ENCODE measurements around the gene GAPVD1.
A peak's percentile ranks its signal among the peaks of the same experiment; 100 is the strongest.
"Not testable (repeated sequence)": the region's sequence is repeated elsewhere in the genome, so short reads cannot be mapped to it uniquely, and the experiment has no call there.

GAPVD1 gene

GRCh38 chr9:125272697-125273096 lies 11.1 kb downstream of the GAPVD1 start:
- H3K27ac Mint-ChIP-seq: no peak overlapping the region
- H3K4me1 Mint-ChIP-seq: peaks cover 51% of the 10 kb centered on the region
- H3K4me3 Mint-ChIP-seq: peak overlapping the region; percentile 36
- no peaks in the 10 kb centered on the region for H3K27me3 Mint-ChIP-seq
- no peaks in the 10 kb centered on the region for H3K9me3 Mint-ChIP-seq
- H3K36me3 Mint-ChIP-seq: peaks cover 12% of the 10 kb centered on the region

GRCh38 chr9:125276771-125277170 lies 15.1 kb downstream of the GAPVD1 start:
- Mint-ChIP-seq H3K4me1 (peaks cover 27% of the 10 kb centered on the region), H3K9me3 (no peaks in the 10 kb centered on the region), H3K36me3 (peaks cover 5% of the 10 kb centered on the region), H3K4me3 (no peak overlapping the region), H3K27me3 (no peaks in the 10 kb centered on the region), H3K27ac (no peak overlapping the region)

DNA sequence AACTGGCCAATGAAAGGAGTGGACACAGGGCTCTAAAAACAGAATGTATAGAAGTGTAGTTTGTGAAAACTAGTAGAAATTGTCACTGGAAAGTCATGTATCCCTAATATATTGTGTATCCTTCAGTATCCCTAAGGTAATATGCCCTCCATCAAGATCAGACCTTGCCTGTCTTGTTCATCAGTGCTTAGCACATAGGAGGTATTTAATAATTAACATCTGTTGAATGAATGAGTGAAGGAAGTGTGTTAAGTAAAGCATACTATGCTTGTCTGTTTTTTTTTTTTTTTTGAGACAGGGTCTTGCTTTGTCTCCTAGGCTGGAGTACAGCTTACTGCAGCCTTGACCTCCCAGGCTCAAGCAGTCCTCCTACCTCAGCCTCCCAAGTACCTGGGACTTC lies 15.8 kb downstream of the GAPVD1 start:
- H3K36me3 Mint-ChIP-seq: peaks cover 5% of the 10 kb centered on the region
- H3K4me3 Mint-ChIP-seq: no peak overlapping the region
- no peak overlapping the region for H3K27ac Mint-ChIP-seq
- H3K4me1 Mint-ChIP-seq: peaks cover 25% of the 10 kb centered on the region
- no peaks in the 10 kb centered on the region for H3K27me3 Mint-ChIP-seq
- no peaks in the 10 kb centered on the region for H3K9me3 Mint-ChIP-seq

- H3K36me3 Mint-ChIP-seq: peaks cover 3% of the 10 kb centered on the region
These were observed 19.3 kb downstream of the GAPVD1 start for GRCh38 chr9:125280945-125281344.

DNA sequence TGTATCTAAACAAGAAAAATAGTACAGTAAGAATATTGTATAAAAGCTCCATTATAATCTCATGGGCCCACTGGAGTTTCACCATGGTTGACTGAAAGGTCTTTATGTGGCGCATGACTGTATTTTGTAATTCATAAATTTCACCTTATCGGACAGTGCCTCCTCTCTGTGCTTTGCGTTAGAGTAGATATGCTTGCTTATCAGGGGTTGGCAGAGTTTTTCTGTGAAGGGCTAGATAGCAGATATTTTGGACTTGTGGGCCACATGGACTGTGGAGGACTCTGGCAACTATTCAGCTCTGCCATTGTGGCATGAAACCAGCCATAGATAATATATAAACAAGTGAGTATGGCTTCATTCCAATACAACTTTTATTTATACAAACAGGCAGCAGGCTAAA lies 23.2 kb downstream of the GAPVD1 start:
- no peak overlapping the region for H3K27ac Mint-ChIP-seq
- H3K27me3 Mint-ChIP-seq: no peaks in the 10 kb centered on the region

More at GRCh38 chr9:125280945-125281344, 19.3 kb downstream of the GAPVD1 start:
- H3K27ac Mint-ChIP-seq: no peak overlapping the region
- H3K4me3 Mint-ChIP-seq: no peak overlapping the region
- H3K4me1 Mint-ChIP-seq: peaks cover 24% of the 10 kb centered on the region
- H3K9me3 Mint-ChIP-seq: no peaks in the 10 kb centered on the region
- no peaks in the 10 kb centered on the region for H3K27me3 Mint-ChIP-seq

DNA sequence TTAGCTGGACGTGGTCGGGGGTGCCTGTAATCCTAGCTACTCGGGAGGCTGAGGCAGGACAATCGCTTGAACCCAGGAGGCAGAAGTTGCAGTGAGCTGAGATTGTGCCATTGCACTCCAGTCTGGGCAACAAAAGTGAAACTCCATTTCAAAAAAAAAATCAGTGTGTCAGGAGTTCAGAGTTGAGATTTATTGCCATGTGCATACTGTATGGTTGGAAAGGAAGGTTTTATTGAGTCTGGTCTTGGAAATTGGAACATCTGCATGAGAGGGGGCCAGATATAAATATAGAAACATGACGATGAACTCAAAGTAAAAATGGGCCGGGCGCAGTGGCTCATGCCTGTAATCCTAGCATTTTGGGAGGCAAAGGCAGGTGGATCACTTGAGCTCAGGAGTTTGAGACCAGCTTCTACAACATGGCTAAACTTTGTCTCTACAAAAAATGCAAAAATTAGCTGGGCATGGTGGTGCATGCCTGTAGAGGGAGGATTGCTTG lies 25.4 kb downstream of the GAPVD1 start:
- peaks cover 23% of the 10 kb centered on the region for H3K4me1 Mint-ChIP-seq
- H3K4me3 Mint-ChIP-seq, H3K36me3 Mint-ChIP-seq, H3K27me3 Mint-ChIP-seq, H3K9me3 Mint-ChIP-seq, H3K27ac Mint-ChIP-seq: not testable (repeated sequence)

More for the DNA sequence above, 23.2 kb downstream of the GAPVD1 start:
- H3K4me3 Mint-ChIP-seq: no peak overlapping the region
- no peaks in the 10 kb centered on the region for H3K9me3 Mint-ChIP-seq
- peaks cover 2% of the 10 kb centered on the region for H3K36me3 Mint-ChIP-seq
- peaks cover 23% of the 10 kb centered on the region for H3K4me1 Mint-ChIP-seq

DNA sequence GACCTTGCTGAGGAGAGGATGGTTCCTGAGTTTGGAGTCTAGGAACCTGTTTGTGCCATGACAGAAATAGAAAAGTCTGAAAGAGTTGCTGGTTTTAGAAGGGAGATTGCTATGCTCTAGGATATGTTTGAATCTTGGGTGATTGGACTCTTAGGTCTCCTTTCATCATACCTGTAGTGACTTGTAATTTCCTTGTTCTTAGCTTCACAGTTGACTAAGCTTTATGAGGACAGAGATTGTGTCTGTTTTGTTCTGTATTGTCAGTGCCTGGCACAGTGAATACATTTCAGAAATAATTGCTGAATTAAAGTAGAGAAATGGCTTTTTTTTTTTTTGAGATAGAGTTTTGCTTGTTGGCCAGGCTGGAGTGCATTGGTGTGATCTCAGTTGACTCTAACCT lies 31.5 kb downstream of the GAPVD1 start:
- no peak overlapping the region for H3K4me3 Mint-ChIP-seq
- H3K27me3 Mint-ChIP-seq: no peaks in the 10 kb centered on the region
- peaks cover 17% of the 10 kb centered on the region for H3K4me1 Mint-ChIP-seq
- no peak overlapping the region for H3K27ac Mint-ChIP-seq
- H3K9me3 Mint-ChIP-seq: no peaks in the 10 kb centered on the region
- peaks cover 3% of the 10 kb centered on the region for H3K36me3 Mint-ChIP-seq

DNA sequence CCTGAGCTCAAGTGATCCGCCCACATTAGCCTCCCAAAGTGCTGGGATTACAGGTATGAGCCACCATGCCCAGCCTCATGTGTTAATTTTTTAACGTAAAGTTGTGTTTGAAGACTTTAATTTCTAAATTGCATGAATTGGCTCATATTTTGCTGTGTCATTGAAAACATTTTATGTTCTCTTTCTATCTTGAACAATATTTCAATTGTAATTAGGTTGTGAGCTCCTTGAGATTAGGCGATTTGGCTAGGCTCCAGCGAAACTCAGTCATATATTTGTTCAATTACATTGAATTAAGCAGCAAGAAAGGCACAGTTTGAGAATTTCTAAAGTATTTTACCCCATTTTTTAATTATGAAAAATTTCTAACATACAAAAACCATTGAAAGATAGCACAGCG lies 34.0 kb downstream of the GAPVD1 start:
- Mint-ChIP-seq H3K27me3 (no peaks in the 10 kb centered on the region), H3K36me3 (peaks cover 3% of the 10 kb centered on the region), H3K27ac (no peak overlapping the region), H3K9me3 (no peaks in the 10 kb centered on the region), H3K4me3 (no peak overlapping the region), H3K4me1 (peaks cover 17% of the 10 kb centered on the region)

DNA sequence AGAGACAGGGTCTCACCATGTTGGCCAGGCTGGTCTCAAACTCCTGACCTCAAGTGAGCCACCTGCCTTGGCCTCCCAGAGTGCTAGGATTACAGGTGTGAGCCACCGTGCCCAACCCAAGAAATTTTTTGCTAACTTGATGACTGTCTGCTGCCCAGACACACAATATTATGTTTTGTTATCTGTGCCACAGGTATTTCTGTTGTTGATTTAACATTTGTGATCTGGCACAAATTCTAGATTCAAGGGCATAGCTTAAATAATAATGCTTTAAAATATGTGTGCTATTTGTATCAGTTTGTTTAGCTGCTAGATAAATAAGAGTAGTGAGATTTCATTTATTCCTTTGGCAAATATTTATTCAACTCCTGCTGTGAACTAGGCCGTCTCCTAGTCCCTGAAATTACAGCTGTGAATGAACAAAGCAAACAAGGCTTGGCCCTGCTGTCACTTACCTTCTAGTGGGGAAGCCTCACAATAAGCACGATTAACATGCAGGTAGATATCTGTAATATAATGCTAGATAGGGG lies 35.3 kb downstream of the GAPVD1 start:
- Mint-ChIP-seq H3K9me3 (no peaks in the 10 kb centered on the region), H3K27me3 (no peaks in the 10 kb centered on the region), H3K4me1 (peaks cover 17% of the 10 kb centered on the region), H3K4me3 (no peak overlapping the region), H3K27ac (peak overlapping the region; percentile 71), H3K36me3 (peaks cover 4% of the 10 kb centered on the region)

- Mint-ChIP-seq H3K36me3 (peaks cover 5% of the 10 kb centered on the region), H3K4me3 (no peak overlapping the region), H3K27me3 (no peaks in the 10 kb centered on the region), H3K9me3 (no peaks in the 10 kb centered on the region), H3K27ac (no peak overlapping the region), H3K4me1 (peaks cover 17% of the 10 kb centered on the region)
These were observed 36.3 kb downstream of the GAPVD1 start for GRCh38 chr9:125297917-125298316.

GRCh38 chr9:125302241-125302640 lies 40.6 kb downstream of the GAPVD1 start:
- no peak overlapping the region for H3K4me3 Mint-ChIP-seq
- H3K9me3 Mint-ChIP-seq: no peaks in the 10 kb centered on the region
- H3K27me3 Mint-ChIP-seq: no peaks in the 10 kb centered on the region
- H3K36me3 Mint-ChIP-seq: peaks cover 10% of the 10 kb centered on the region
- H3K27ac Mint-ChIP-seq: no peak overlapping the region
- H3K4me1 Mint-ChIP-seq: peaks cover 8% of the 10 kb centered on the region

GRCh38 chr9:125304273-125304672 lies 42.6 kb downstream of the GAPVD1 start:
- H3K4me3 Mint-ChIP-seq: no peak overlapping the region
- H3K9me3 Mint-ChIP-seq: no peaks in the 10 kb centered on the region
- H3K27ac Mint-ChIP-seq: peak overlapping the region; percentile 68
- H3K27me3 Mint-ChIP-seq: no peaks in the 10 kb centered on the region
- peaks cover 14% of the 10 kb centered on the region for H3K36me3 Mint-ChIP-seq
- H3K4me1 Mint-ChIP-seq: no peaks in the 10 kb centered on the region

GRCh38 chr9:125312411-125312810 lies 50.8 kb downstream of the GAPVD1 start:
- Mint-ChIP-seq H3K4me1 (no peaks in the 10 kb centered on the region), H3K4me3 (no peak overlapping the region), H3K27me3 (no peaks in the 10 kb centered on the region), H3K9me3 (no peaks in the 10 kb centered on the region), H3K27ac (no peak overlapping the region), H3K36me3 (peaks cover 33% of the 10 kb centered on the region)

- not testable (repeated sequence) for H3K9me3 Mint-ChIP-seq, H3K4me3 Mint-ChIP-seq, H3K27ac Mint-ChIP-seq, H3K27me3 Mint-ChIP-seq, H3K4me1 Mint-ChIP-seq
- peaks cover 37% of the 10 kb centered on the region for H3K36me3 Mint-ChIP-seq
These were observed 54.7 kb downstream of the GAPVD1 start for GRCh38 chr9:125316359-125316758.

- H3K9me3 Mint-ChIP-seq: no peaks in the 10 kb centered on the region
- H3K27ac Mint-ChIP-seq: no peak overlapping the region
- no peaks in the 10 kb centered on the region for H3K4me1 Mint-ChIP-seq
- H3K4me3 Mint-ChIP-seq: no peak overlapping the region
- H3K27me3 Mint-ChIP-seq: no peaks in the 10 kb centered on the region
- H3K36me3 Mint-ChIP-seq: peaks cover 38% of the 10 kb centered on the region
These were observed 56.1 kb downstream of the GAPVD1 start for GRCh38 chr9:125317704-125318103.

- H3K27me3 Mint-ChIP-seq: no peaks in the 10 kb centered on the region
- no peaks in the 10 kb centered on the region for H3K9me3 Mint-ChIP-seq
- peaks cover 21% of the 10 kb centered on the region for H3K36me3 Mint-ChIP-seq
- no peak overlapping the region for H3K27ac Mint-ChIP-seq
- no peak overlapping the region for H3K4me3 Mint-ChIP-seq
- no peaks in the 10 kb centered on the region for H3K4me1 Mint-ChIP-seq
These were observed 59.9 kb downstream of the GAPVD1 start for GRCh38 chr9:125321496-125321895.

GRCh38 chr9:125323615-125324014 lies 62.0 kb downstream of the GAPVD1 start:
- peaks cover 11% of the 10 kb centered on the region for H3K36me3 Mint-ChIP-seq
- H3K9me3 Mint-ChIP-seq: no peaks in the 10 kb centered on the region
- no peak overlapping the region for H3K4me3 Mint-ChIP-seq
- H3K27me3 Mint-ChIP-seq: no peaks in the 10 kb centered on the region
- H3K4me1 Mint-ChIP-seq: no peaks in the 10 kb centered on the region
- no peak overlapping the region for H3K27ac Mint-ChIP-seq

All from activated naive CD4-positive, alpha-beta T cell treated with anti-CD3 and anti-CD28 coated beads, Interleukin-2, amount 50 U/mL, for 24 hours (primary cell).